A673 (cell line): Measurements from ENCODE around the gene TOR4A. TPM values are rescaled to one million over a fixed set of nuclear protein-coding genes. Genes with fewer than 3 reads are reported as not detected.

Experiments used
- BruUV-seq: library from RNA; stranded (reverse); fragments of 400-500 nt; replicated peaks from 2 replicates; lab custom pipeline; 2021; lab: Mats Ljungman, UMichigan
- CTCF ChIA-PET: fragments of 300-600 bp; sonication (Branson Sonifier 250); formaldehyde crosslinking; loops from one replicate; lab custom pipeline; 2022; ENCODE audit warnings: antibody characterized with exemption; lab: Charles Lee
- POLR2A ChIA-PET: fragments of 300-600 bp; sonication (Branson Sonifier 250); formaldehyde crosslinking; loops from one replicate; lab custom pipeline; 2022; ENCODE audit warnings: antibody characterized with exemption; ENCODE audit not compliant: low non-redundant PET; lab: Charles Lee
- DNase-seq: peaks from one replicate; pipeline ENCODE4 v3.0.0-alpha.2; 2015; ENCODE audit warnings: low spot score
- H3K27ac ChIP-seq: fragments of 200-600 bp; sonication (generic); 2 replicates; pipeline ENCODE4 v1.5.1; 2016; ENCODE audit warnings: mixed run types, low read depth, mild to moderate bottlenecking, mixed read lengths, antibody characterized with exemption, low read length; ENCODE audit not compliant: poor library complexity, severe bottlenecking
- H3K27me3 ChIP-seq: fragments of 200-600 bp; sonication (generic); replicated peaks from 2 replicates; pipeline ENCODE4 v1.6.1; 2017; ENCODE audit warnings: mixed run types, low read depth, mild to moderate bottlenecking, mixed read lengths, antibody characterized with exemption, low read length; ENCODE audit not compliant: insufficient read depth, poor library complexity
- H3K36me3 ChIP-seq: fragments of 200-600 bp; sonication (generic); 2 replicates; pipeline ENCODE4 v1.6.1; 2016; ENCODE audit warnings: mixed run types, mild to moderate bottlenecking, mixed read lengths, antibody characterized with exemption, low read length; ENCODE audit not compliant: insufficient read depth, poor library complexity, severe bottlenecking
- H3K4me1 ChIP-seq: fragments of 200-600 bp; sonication (generic); 2 replicates; pipeline ENCODE4 v1.6.1; 2017; ENCODE audit warnings: mixed run types, mild to moderate bottlenecking, mixed read lengths, antibody characterized with exemption, low read length; ENCODE audit not compliant: insufficient read depth, poor library complexity, severe bottlenecking
- H3K4me3 ChIP-seq: fragments of 200-600 bp; sonication (generic); 2 replicates; pipeline ENCODE4 v1.5.1; 2016; ENCODE audit warnings: low read depth, mixed run types, mild to moderate bottlenecking, mixed read lengths, low read length; ENCODE audit not compliant: poor library complexity, severe bottlenecking
- H3K9me3 ChIP-seq: fragments of 200-600 bp; sonication (generic); 2 replicates; pipeline ENCODE4 v1.6.1; 2016; ENCODE audit warnings: mixed run types, low read depth, mild to moderate bottlenecking, mixed read lengths, antibody characterized with exemption, low read length; ENCODE audit not compliant: poor library complexity, severe bottlenecking
- EZH2 ChIP-seq: fragments of 200-600 bp; sonication (generic); IDR thresholded peaks from 2 replicates; pipeline ENCODE4 v1.6.1; 2017; ENCODE audit warnings: borderline replicate concordance, low read depth, mild to moderate bottlenecking, mixed read lengths, antibody characterized with exemption, low read length; ENCODE audit not compliant: poor library complexity, severe bottlenecking
- intact Hi-C: fragments of 100-400 bp; cut with micrococcal nuclease; formaldehyde crosslinking; loops from one replicate; pipeline ENCODE4 v1.10.0; 2022; ENCODE audit not compliant: unreplicated experiment
- total RNA-seq: library from RNA; stranded (reverse); gene quantifications from 2 replicates; pipeline ENCODE4 v1.2.3, GENCODE V29; 2021
- TF ChIP-seq, protein P1 (sequence below): fragments of 300-800, 200-600 bp; sonication (generic); conservative IDR thresholded peaks from 2 replicates; pipeline ENCODE4 v1.5.1; 2017; ENCODE audit warnings: low read depth, mild to moderate bottlenecking, antibody characterized with exemption, low read length, moderate library complexity, mixed read lengths

TOR4A gene
- total RNA-seq, 1 experiment from 2014 or later = 0.82 TPM

GRCh38 chr9:137247135-137247915 lies 30.2 kb upstream of the TOR4A start:
- POLR2A ChIA-PET = no interaction called here
- TF ChIP-seq EZH2 = no peak
- TF ChIP-seq, protein P1, sequence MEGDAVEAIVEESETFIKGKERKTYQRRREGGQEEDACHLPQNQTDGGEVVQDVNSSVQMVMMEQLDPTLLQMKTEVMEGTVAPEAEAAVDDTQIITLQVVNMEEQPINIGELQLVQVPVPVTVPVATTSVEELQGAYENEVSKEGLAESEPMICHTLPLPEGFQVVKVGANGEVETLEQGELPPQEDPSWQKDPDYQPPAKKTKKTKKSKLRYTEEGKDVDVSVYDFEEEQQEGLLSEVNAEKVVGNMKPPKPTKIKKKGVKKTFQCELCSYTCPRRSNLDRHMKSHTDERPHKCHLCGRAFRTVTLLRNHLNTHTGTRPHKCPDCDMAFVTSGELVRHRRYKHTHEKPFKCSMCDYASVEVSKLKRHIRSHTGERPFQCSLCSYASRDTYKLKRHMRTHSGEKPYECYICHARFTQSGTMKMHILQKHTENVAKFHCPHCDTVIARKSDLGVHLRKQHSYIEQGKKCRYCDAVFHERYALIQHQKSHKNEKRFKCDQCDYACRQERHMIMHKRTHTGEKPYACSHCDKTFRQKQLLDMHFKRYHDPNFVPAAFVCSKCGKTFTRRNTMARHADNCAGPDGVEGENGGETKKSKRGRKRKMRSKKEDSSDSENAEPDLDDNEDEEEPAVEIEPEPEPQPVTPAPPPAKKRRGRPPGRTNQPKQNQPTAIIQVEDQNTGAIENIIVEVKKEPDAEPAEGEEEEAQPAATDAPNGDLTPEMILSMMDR = no peak
- Histone ChIP-seq H3K27ac (no peak overlapping the region), H3K36me3 (peaks cover 16% of the 10 kb centered on the region), H3K4me1 (peaks cover 24% of the 10 kb centered on the region), H3K9me3 (no peaks in the 10 kb centered on the region), H3K27me3 (no peaks in the 10 kb centered on the region), H3K4me3 (no peak overlapping the region)
- DNase-seq = no peak
- no TSS peak for BruUV-seq
- CTCF ChIA-PET = interaction anchor here (0.5 kb wide), 1 partner anchor 24 kb away, joined by 8 read pairs; no protein-coding TSS in a partner anchor
- intact Hi-C loops = no loop called here

- Histone ChIP-seq H3K4me3 (no peak overlapping the region), H3K27me3 (no peaks in the 10 kb centered on the region), H3K27ac (no peak overlapping the region), H3K9me3 (no peaks in the 10 kb centered on the region), H3K4me1 (peaks cover 18% of the 10 kb centered on the region), H3K36me3 (peaks cover 11% of the 10 kb centered on the region)
- no peak for DNase-seq
- ChIA-PET POLR2A (no interaction called here), CTCF (no interaction called here)
- intact Hi-C loops = no loop called here
- BruUV-seq = no TSS peak
- TF ChIP-seq, protein P1 = no peak
- no peak for TF ChIP-seq EZH2
Observed at GRCh38 chr9:137247916-137248175, 29.7 kb upstream of the TOR4A start.

DNA sequence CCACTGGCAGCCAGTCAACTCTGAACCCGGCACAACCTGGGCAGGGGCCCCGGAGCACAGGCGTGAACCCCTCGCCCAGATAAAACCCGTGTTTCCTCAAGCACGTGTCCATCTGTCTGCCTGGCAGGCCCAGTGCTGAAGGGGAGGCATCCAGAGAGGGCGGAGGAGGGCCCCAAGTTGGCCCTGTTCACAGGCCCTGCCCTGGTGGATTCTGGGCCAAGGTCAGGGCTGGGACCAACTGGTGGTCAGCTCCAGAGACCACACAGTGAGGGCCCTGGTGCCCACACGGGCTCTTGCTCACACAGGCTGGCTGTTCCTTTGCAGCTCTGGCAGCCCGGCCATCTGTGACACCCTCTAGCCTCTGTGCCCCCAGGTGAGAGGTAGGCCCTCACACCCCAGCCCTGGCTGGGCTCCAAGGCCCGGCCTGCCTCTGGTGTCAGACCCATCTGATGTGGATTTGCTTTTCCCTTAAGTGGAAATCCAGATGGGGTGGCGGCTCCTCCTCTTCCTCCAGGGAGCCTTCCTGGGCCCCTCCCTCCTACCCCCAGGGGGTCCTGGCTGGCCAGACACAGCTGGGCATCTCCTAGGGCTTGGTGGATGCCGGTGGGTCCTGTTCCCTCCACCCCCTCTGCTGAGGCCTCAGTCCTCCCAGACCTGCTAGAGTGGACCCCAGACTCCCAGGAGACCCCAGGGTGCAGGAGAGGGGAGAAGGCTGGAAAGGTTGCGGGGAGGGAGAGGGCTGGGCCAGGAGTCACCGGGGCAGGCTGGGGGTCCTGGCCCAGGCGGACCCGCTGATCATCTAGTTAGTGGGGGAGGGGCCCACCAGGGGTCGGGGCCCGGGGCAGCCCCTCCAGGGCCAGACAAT lies 27.0 kb upstream of the TOR4A start:
- no peak for TF ChIP-seq EZH2
- TF ChIP-seq, protein P1 = no peak
- no peak for DNase-seq
- Histone ChIP-seq H3K4me3 (no peak overlapping the region), H3K4me1 (peaks cover 6% of the 10 kb centered on the region), H3K36me3 (no peaks in the 10 kb centered on the region), H3K9me3 (no peaks in the 10 kb centered on the region), H3K27me3 (no peaks in the 10 kb centered on the region), H3K27ac (no peak overlapping the region)
- CTCF ChIA-PET = no interaction called here
- BruUV-seq = no TSS peak
- POLR2A ChIA-PET = no interaction called here
- intact Hi-C loops = no loop called here
